DMS153 treated with DMSO at 0.1 percent for 48 hours (cell line): ENCODE measurements around the gene RNF125.

Source experiments
- DNase-seq: peaks from one replicate; lab custom pipeline; 2025; ENCODE audit not compliant: unreplicated experiment; lab: John Stamatoyannopoulos, UW

The RNF125 gene

DNA sequence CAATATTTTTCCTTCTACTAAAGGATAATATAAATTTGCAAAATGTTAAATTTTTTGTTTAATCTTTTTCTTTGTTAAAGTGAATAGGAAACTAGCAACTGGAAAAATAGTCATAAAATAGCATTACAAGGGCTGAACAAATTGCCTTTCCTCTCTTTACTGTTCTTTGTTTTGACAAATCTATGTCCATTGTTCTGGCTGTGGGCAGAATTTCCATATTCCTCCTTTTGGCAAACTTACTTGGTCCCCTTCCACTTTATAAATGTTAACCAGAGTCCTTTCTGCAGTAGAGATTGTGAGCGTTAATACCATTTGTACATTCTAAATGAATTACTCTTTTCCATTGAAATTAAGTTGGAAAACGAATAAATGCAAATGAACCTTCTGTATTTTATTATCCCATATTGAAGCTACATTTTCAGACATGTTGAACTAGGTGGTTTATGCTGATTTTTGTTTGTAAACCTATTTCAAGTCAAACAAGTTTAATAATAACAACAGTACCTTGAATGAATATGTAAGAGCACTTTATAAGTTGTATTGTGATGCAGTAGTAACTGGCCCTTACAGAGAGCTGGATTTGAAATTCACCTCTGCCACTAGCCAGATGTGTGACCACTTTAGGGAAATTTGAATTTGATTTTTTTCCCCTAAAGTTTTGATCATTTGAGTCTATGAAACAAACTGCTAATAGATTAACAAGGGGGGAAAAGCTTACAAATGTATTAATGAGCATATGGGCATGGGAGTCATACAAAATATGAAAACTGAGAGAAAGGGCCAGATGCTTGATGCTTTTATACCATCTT is 3.3 kb downstream of the RNF125 start:
- DNase-seq = no peak

DNA sequence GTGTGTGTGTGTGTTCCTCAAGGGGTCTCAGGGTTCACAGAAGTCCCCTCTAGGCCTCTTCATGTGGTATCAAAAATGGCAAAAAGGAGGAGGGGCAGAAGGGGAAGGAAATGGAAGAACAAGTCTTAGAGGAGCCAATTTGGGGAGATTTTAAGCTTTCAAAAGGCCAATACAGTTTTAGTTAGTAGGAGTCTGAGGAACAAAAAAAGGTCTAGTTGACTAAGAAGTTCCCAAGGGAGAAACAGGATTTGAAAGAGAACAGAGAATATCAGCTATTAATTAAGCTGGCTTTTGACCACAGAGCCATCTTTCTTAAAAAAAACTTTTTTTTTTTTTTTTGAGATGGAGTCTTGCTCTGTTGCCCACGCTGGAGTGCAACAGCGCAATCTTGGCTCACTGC is 7.1 kb downstream of the RNF125 start:
- no peak for DNase-seq

- DNase-seq = no peak
These were observed 8.0 kb downstream of the RNF125 start for GRCh38 chr18:32026491-32027086.

DNA sequence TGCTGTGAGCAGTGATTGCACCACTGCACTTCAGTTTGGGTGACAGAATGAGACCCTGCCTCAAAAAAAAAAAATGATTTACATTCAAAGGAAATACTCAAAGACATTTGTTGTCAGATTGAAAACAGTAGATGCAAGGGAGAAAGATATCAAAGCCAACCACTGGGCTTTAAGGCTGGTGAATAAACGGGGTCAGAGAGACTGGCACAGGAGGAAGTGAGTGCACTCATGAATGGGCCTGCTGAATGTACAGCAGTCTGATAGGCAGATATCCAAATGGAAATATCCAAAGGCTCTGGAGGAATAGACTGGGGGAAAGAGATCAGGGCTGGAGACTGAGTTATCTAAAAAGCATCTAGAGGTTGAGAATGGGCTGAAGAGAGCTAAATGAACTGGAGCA is 10.9 kb downstream of the RNF125 start:
- DNase-seq = no peak

DNA sequence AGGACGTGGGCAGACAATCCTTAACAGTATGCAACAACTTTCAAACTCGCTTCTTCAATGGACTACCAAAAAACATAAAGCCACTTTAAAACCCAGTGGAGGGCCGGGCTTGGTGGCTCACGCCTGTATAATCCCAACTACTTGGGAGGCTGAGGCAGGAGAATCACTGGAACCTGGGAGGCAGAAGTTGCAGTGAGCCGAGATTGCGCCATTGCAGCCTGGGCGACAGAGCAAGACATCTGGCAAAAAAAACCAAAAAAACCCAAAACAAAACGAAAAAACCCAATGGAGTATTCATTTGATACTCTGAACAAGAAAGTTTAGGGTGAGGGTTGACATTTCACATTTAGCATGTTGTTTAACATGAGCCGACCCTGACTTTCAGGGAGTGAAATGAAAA is 14.0 kb downstream of the RNF125 start:
- no peak for DNase-seq

GRCh38 chr18:32036506-32037180 is 18.0 kb downstream of the RNF125 start:
- no peak for DNase-seq

DNA sequence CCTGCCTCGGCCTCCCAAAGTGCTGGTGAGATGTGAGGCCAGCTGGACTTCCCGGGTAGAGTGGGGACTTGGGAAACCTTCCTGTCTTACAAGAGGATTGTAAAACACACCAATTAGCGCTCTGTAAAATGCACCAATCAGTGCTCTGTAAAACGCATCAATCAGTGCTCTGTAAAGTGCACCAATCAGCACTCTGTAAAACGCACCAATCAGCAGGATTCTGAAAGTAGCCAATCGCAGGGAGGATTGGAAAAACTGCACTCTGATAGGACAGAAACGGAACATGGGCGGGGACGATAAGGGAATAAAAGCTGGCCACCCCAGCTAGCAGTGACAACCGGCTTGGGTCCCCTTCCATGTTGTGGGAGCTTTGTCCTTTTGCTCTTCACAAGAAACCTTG is 19.0 kb downstream of the RNF125 start:
- no peak for DNase-seq

DNA sequence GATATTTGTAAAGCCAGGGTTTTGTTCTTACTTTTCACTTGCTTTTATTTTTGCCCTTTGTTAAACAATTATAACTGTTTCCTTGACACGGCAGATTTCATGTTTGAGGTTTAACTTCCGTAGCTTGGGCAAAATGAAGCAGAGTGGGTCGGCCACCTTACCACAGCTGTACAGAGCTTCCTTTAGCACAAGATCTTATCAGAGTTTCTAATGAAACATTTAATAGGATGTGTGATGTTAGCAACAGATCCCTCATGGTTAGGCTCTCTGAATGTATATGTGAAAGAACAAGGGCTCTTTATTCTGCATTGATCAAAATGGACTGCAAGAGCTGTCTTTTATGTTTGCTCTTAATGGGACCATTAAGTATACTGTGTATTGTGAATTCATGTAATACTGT is 22.3 kb downstream of the RNF125 start:
- no peak for DNase-seq

GRCh38 chr18:32042337-32042736 is 23.7 kb downstream of the RNF125 start:
- no peak for DNase-seq

DNA sequence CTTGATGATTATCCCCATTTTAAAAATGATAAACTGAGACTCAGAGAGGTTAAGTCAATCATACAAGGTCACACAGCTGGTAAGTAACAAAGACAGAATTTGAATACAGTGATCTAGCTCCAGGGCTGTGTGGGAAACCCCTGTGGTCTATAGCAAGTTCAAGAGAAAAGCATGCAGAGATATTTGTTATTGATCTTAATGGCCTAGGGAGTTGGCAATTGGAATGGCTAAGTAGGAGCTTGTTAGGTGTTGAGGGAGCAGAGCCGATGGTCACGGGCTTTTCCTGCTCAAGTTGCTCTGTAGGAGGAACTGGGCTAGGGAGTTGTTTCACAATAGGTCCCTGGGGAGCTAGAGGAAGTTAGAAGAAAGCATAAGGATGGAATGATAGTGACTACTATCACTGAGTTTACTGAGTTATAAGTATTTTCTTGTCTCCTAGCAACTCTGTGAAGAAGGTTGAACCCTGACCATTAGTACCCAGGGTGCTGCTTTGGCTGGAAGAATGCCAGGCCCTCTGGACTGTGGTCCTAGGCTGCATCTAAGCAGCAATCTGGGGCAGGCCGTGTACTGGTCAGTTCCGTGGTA is 30.0 kb downstream of the RNF125 start:
- DNase-seq = no peak

DNA sequence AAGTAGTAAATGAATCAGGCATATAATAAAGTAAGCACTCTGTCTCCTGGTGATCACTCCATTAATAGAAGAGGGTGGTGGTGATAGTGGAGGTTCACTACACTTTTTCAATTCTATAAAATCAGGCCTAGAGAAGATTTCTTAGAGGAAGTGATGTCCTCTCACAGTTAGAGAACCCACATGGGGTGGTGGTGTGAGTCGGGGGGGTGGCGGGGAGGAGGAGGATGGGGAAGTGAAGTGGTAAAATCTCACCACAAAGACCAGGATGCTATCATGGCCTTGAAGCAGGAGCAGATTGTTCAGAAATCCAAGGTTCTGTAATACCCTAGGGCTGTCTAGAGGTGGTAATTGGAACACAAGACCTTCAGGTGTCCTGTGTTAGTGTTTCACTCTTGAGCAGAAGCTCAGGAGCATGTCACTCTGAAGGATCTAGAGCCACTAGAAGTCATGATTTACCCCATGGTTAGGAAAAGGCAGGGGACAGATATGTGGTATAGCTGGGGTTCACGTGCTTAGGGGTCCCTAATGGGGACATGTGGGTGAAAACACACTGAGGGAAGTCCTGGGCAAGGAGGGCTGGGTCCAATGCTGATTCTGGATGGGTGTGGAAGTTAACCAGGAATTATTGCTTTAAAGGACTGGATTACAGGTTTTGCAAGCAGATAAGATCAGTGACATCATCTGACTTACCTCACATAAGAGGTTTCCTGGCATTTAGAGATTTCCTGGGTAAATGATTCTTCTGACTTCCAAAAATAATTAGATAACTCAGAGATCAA is 31.0 kb downstream of the RNF125 start:
- no peak for DNase-seq

- no peak for DNase-seq
These were observed 38.2 kb downstream of the RNF125 start for GRCh38 chr18:32056613-32057358.

GRCh38 chr18:32057624-32058165 is 39.1 kb downstream of the RNF125 start:
- DNase-seq = no peak

DNA sequence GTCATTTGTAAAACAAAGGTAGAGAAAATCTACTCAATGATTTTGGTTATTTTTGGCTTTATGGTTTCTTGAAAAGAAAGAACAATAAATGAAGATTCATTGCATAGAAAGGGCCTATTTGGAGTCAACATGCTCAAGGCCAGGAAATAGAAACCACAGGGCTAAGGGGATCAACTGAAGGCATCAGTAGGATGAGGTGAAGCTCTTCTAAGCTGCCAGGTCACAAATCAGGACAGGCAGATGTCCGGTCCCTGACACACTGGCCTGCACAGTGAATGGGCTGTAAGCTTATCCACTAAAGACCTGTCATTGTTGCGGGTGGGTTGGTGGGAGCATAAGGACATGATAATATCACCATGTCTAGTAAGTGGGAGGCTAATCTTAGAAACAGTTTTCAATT is 41.4 kb downstream of the RNF125 start:
- no peak for DNase-seq

DNA sequence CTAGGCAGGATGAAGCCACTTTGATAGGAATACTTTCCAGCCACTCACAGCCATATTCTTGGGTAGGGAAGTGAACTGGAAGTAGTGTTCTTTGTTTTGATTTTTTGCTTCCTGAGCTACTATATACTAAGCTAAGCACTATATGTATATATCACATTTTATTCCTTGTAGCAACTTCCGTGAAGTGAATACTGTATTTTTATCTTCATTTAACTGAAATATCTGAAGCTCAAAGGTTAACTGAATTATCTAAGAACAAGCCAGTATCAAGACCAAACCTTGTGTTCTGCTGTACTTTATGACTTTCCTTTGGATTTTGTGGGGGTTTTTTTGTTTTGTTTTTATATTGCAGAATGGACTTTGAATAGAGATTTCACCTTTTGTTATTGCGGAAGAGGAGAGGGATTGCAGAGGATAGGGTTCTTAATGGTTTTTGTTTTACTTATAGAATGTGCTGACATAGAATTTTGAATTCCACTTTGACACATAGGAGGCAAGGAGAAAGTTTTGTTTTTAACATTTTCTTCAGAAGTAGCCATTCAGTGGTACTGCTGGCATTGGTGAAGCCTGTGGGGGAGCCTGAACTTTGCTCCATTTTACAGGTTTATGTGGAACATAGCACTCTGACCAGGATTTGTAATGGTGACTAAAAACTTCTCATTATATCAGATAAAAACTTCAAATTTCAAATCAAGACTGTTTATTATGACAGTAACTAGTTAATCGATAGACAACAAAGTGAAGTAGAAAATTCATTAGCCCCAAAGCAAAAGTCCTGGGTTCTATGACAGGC is 48.9 kb downstream of the RNF125 start:
- DNase-seq = no peak

- no peak for DNase-seq
These were observed 53.7 kb downstream of the RNF125 start for GRCh38 chr18:32072321-32072720.

- no peak for DNase-seq
These were observed 55.6 kb downstream of the RNF125 start for GRCh38 chr18:32074206-32074605.

DNA sequence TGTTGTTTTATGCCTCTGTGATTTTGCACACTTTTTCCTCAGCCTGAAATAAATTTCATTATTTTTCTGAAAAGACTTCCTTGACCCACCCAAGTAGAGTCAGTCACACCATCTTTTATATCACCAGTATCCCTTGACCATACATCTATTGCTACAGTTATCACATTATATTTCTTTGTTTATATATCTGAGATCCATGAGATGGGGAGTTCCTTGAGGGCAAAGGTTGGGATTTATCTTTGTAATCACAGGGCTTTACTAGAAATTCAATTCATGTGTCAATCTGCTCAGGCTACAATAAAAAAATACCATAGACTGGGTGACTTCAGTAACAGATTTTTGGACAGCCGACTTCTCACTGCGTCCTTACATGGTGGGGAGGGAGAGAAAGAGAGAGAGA is 60.2 kb downstream of the RNF125 start:
- DNase-seq = no peak

GRCh38 chr18:32081881-32082280 is 63.3 kb downstream of the RNF125 start:
- no peak for DNase-seq
